ENCODE data around the gene BRD3OS. TPM values are rescaled to one million over a fixed set of nuclear protein-coding genes. Genes with fewer than 3 reads are reported as not detected.

The BRD3OS gene
- total RNA-seq, 3 donors from 2014 or later, result 11.1 to 14.4 (median 11.4) TPM

GRCh38 chr9:134007571-134007970 is 17.7 kb upstream of the BRD3OS start:
- DNase-seq (ENCODE audit: low spot score in 2 of 2), result no peak
- Histone ChIP-seq H3K36me3 (no peaks in the 10 kb centered on the region), H3K9me3 (no peaks in the 10 kb centered on the region), H3K4me1 (no peaks in the 10 kb centered on the region), H3K27ac (no peak overlapping the region), H3K27me3 (no peaks in the 10 kb centered on the region), H3K4me3 (no peak overlapping the region)
- intact Hi-C loops (cut with DNase I; ENCODE audit: low total_unique reads), result no loop called here
- no peak for TF ChIP-seq CTCF (IDR thresholded peaks at IDR 0.05)
- no peak for TF ChIP-seq POLR2AphosphoS5 (IDR thresholded peaks at IDR 0.05)
- no peak for TF ChIP-seq POLR2A (IDR thresholded peaks at IDR 0.05)

DNA sequence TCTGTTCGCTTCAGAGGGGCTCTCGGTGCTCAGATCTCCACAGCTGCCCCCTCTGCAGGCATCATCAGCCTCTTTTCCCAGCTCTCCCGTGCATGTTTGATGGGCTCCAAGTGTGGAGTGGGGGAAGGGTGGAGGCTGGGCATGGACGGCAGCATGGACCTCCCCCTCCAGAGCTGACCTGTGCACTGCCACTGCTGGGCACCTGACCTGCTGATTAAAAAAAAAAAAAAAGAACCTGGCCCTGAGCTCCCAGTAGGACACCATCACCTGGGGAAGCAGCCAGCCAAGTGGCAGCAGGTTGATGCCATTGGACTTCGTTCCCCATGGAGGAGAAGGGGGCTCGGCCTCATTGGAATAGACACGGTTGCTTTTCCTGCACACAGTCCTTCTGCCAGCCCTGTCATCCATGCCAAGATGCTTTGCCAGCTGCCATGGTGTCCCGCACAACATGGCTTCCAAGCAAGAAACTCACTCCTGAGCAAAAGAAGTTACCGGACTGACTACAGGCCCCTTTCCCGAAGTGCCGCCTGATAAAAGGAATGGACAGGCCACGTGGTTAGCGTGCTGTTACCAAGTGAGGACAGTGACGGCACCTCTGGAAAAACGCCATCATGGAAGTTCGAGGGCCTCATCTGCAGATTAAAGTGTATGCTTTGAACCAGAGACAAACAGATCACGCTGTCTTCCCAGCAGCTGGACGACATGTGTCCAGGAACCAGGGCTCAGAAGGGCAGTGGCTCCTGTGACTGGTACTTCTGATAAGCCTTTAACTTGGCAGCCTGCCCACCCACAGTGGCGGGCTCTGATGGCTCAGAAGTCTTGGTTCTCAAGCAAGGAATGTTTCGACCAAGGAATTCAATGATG is 14.7 kb upstream of the BRD3OS start:
- no peaks in the 10 kb centered on the region for H3K27me3 ChIP-seq
- DNase-seq (ENCODE audit: low spot score in 2 of 2), result no peak

DNA sequence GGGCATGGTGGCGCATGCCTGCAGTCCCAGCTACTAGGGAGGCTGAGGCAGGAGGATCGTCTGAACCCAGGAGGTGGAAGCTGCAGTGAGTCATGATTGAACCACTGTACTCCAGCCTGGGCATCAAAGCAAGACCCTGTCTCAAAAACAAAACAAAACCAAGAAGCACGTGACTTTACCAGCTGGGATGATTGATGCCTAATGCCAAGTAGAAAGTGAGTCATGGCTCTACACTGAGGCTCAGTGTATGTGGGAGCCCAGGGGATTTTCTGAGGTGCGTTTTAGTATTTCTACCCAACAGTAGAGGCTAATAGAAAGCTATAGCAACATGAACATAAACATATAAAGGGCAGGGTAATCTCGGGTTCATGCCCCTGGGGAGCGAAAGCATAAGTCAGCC is 13.9 kb upstream of the BRD3OS start:
- DNase-seq (ENCODE audit: low spot score in 2 of 2), result no peak
- intact Hi-C loops (cut with DNase I; ENCODE audit: low total_unique reads), result no loop called here
- TF ChIP-seq CTCF (IDR thresholded peaks at IDR 0.05) (no peak), POLR2AphosphoS5 (IDR thresholded peaks at IDR 0.05) (no peak), POLR2A (IDR thresholded peaks at IDR 0.05) (no peak)
- Histone ChIP-seq H3K9me3 (no peaks in the 10 kb centered on the region), H3K4me1 (no peaks in the 10 kb centered on the region), H3K27ac (no peak overlapping the region), H3K4me3 (no peak overlapping the region), H3K36me3 (no peaks in the 10 kb centered on the region), H3K27me3 (no peaks in the 10 kb centered on the region)

More for the DNA sequence above, 14.7 kb upstream of the BRD3OS start:
- no peak for TF ChIP-seq POLR2AphosphoS5 (IDR thresholded peaks at IDR 0.05)
- no peak for TF ChIP-seq POLR2A (IDR thresholded peaks at IDR 0.05)
- Histone ChIP-seq H3K4me1 (no peaks in the 10 kb centered on the region), H3K36me3 (no peaks in the 10 kb centered on the region), H3K9me3 (no peaks in the 10 kb centered on the region), H3K27ac (no peak overlapping the region), H3K4me3 (no peak overlapping the region)
- intact Hi-C loops (cut with DNase I; ENCODE audit: low total_unique reads), result no loop called here

GRCh38 chr9:134014946-134015345 is 10.3 kb upstream of the BRD3OS start:
- no peak for TF ChIP-seq CTCF (IDR thresholded peaks at IDR 0.05)
- no peaks in the 10 kb centered on the region for H3K36me3 ChIP-seq
- H3K27me3 ChIP-seq, result no peaks in the 10 kb centered on the region
- H3K9me3 ChIP-seq, result no peaks in the 10 kb centered on the region
- H3K4me3 ChIP-seq, result no peak overlapping the region
- H3K27ac ChIP-seq, result no peak overlapping the region
- no peak for DNase-seq (ENCODE audit: low spot score in 2 of 2)
- no peaks in the 10 kb centered on the region for H3K4me1 ChIP-seq
- intact Hi-C loops (cut with DNase I; ENCODE audit: low total_unique reads), result no loop called here

- no peaks in the 10 kb centered on the region for H3K27me3 ChIP-seq
- DNase-seq (ENCODE audit: low spot score in 2 of 2), result no peak
- intact Hi-C loops (cut with DNase I; ENCODE audit: low total_unique reads), result no loop called here
- no peaks in the 10 kb centered on the region for H3K9me3 ChIP-seq
- no peaks in the 10 kb centered on the region for H3K36me3 ChIP-seq
- H3K27ac ChIP-seq, result peak overlapping the region; percentile 71 to 87
- H3K4me3 ChIP-seq, result peak overlapping the region; percentile 72 to 99 (median 73)
- TF ChIP-seq CTCF (IDR thresholded peaks at IDR 0.05), result no peak
- no peak for TF ChIP-seq POLR2A (IDR thresholded peaks at IDR 0.05)
- TF ChIP-seq POLR2AphosphoS5 (IDR thresholded peaks at IDR 0.05), result no peak
- H3K4me1 ChIP-seq, result no peaks in the 10 kb centered on the region
Observed at GRCh38 chr9:134024214-134024792, 978 bp upstream of the BRD3OS start.

Data from breast epithelium (tissue), 4 donors.